ENCODE measurements around the gene ZNF185.
A peak's percentile ranks its signal among the peaks of the same experiment; 100 is the strongest.

The ZNF185 gene

DNA sequence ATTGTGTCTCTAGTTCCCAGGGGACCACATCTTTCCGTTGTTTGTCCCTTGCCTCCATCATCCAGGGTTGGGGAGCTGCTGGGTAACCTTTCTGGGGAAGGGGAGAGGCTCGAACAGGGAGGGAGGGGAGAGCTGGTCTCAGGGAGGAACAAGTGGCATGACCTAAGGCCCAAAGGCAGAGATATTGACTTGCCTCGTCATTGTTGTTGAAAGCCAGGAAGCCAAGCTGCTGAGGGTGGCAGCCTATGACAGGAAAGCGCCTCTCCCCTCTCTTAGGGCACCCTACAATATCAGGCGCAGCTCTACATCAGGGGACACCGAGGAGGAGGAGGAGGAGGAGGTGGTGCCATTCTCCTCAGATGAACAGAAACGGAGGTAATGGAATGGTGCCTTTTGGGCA lies 20.8 kb downstream of the ZNF185 start:
- DNase-seq: no peak

DNA sequence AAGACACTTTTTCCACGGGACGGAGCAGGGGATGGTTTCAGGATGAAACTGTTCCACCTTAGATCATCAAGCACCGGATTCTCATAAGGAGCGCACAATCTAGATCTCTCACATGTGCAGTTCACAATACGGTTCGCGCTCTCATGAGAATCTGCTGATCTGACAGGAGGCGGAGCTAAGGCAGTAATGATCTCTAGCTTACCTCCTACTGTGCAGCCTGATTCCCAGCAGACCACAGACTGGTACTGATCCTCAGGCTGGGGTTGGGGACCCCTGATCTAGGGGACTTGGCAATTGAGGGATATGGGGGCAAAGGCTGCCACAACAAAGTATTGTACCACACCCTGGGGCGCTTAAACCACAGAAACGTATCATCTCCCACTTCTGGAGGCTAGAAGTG lies 25.7 kb downstream of the ZNF185 start:
- no peak for DNase-seq

DNA sequence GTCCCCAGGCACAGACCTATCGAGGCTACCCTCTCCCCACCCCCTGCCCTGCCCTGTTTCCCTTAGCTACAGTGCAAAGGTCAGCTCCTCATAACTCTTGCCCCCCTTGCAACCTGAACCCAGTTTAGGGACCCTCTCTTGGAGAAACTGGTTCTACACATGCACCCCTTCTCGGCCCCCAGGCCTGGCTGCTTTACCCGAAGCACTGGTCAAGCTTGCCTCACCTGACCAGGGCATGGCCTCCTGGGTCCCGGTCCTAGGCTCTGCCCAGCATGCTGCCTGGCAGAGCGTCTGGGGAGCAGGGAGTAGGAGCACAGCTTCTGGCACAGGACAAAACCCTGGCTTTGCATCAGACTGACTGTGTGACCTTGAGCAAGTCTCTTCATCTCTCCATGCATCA lies 28.0 kb downstream of the ZNF185 start:
- no peak for DNase-seq

DNA sequence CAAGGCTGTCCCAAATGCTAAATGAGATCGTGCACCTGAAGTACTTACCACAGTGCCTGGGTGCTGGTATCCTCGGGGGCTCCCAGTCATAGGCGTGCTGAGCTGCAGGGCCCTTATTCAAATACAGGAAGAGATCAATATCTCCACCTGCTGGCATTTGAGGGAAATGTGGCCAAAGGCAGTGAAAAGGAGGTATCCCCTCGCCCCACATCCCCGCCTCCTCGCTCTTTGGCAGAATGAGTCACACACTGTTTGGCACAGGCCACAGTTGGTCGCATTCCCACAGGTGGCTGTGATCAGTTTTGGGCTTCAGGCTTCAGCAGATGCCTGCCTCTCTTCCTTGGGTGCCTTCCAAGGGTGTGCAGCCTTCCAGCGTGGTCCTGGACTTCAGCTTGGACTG lies 28.4 kb downstream of the ZNF185 start:
- peak in 1 of 2 experiments; percentile 4 for DNase-seq

DNA sequence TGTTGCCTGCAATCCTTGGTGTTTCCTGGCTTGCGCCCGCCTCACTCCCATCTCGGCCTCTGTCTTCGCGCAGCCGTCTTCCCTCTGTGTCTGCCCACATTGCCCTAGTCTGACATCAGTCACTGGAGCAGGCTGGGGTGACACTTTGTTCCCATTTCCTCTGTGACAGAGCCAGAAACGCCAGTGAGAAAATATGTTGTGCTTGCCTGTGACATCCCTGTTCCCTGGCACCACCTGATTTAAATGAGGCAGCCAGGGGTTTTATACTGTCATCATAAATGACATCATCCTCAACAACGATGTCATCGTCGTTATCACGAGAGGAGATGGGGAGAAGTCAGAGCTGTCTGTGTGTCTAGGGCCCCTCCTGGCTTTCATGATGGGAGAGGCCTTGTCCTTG lies 29.1 kb downstream of the ZNF185 start:
- DNase-seq: no peak

DNA sequence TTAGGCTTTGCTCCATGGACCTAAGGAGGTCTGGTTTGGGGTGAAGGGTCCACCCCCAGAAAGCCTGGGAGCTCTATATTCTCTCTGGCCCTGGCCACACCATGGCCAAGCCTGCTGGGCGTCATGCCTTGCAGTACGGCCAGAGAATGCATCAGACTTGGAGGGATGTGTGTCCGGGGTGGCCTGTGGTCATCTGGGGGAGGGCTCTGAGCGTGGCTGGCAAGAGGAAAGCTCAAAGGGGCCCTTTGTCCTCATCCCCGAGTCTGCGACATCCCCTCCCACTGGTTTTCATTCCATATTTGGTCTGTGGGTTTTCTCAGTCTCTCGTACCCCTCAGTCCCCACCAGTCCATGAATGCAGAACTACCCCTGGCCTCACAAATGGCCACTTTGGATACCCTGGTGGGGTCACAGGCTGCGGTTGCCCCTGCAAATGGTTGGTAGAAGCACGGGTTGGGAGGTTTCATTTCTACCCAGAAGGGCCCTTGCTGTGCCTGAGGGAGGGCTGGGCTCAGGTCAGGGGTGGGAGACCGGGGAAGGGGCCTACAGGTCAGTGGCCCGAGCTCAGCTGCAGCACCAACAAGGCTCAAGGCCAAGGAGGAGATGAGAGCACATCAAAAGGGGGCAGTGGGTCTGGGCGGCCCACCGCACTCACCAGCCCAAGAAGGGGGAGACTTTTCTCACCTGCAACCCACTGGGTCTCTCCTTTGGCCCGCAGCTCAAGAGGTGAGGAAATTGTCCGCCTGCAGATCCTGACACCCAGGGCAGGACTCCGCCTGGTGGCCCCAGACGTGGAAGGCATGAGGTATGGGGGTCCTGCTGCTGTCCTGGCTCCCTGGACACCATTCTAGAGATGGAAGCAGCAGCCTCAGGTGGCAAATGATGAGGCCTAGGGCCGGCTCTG lies 30.2 kb downstream of the ZNF185 start:
- DNase-seq: no peak

DNA sequence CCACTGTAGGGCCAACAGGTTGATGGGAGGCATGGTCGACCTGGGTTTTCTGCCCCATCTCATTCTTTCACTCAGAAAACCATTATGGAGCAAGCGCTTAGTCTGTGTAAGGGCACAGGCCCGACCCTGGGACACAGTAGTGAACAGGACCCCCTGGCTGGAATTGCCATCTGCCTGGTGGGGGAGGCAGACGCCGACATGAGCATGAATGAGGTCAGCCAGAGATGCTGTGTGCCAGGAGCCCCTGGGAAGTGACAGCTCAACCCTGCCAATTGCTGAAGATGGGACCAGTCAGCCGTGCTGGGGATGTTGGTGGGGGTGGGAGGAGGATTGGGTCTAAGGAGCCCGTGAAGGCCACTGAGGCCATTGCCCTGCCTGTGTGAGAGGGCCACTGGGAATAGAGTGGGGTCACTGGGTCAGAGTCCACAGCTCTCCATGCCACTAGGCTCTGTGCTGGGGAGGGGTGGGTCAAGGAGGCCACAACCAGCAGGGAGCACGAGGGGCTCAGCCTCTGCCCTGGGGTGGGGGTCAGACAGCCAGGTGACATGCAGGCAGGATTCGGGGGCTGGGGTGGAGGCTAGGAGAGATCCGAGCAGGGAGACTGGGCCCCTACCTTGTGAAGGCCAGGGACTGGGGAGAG lies 31.0 kb downstream of the ZNF185 start:
- DNase-seq: no peak

DNA sequence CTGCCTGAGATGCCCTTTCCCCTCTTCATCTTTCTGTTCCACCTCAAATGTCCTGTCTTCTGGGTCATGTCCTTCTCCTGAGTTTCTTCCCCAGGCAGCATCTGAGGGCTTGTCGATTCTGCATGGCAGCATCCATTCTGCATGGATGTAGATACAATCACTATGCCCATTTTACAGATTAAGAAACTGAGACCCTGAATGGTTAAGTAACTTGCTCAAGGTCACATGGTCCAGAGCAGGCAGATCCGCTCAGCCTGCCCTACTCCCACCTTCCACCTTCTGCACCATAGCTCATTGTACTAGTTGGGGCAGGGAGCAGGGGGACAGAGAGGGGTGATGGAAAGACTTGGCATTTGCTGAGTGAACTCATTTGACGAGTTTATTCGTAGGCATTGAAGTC lies 32.0 kb downstream of the ZNF185 start:
- no peak for DNase-seq

DNA sequence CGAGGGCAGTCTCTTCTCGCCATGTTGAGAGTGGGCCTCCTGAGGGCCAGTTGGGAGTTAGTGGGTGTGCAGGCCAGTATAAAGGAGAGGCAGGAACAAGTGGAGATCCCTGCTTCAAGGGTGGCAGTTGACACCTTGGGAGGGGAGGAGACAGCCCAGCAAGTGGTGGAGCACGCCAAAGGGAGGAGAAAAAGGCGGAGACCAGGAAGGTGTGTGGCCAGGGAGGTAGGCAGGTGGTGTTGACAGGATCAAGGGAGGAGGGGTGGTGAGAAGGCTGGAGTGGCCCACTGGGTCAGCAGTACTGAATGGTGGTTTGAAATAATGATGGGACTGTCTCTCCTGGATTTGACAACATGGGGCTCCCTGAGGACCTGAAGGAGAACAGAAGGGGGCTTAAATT lies 32.6 kb downstream of the ZNF185 start:
- no peak for DNase-seq

DNA sequence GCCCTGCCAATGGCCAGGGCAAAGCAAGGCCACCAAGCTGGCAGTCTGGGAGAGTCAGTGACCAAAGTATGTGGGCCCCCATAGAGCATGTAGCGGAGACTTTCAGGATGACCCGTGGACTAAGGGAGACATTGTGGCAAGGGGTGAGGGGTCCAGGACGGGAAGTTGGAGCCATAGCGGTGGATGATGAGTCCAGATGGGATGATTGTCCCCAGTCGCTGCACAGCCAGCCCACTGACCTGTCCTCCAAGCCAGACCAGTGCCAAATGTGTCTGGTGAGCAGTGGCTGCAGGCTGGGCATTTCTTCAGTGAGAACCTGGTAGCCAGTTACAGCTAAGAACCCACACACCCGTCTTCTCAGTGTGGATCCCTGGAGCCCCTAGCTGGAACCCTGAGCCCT lies 34.3 kb downstream of the ZNF185 start:
- DNase-seq: no peak

DNA sequence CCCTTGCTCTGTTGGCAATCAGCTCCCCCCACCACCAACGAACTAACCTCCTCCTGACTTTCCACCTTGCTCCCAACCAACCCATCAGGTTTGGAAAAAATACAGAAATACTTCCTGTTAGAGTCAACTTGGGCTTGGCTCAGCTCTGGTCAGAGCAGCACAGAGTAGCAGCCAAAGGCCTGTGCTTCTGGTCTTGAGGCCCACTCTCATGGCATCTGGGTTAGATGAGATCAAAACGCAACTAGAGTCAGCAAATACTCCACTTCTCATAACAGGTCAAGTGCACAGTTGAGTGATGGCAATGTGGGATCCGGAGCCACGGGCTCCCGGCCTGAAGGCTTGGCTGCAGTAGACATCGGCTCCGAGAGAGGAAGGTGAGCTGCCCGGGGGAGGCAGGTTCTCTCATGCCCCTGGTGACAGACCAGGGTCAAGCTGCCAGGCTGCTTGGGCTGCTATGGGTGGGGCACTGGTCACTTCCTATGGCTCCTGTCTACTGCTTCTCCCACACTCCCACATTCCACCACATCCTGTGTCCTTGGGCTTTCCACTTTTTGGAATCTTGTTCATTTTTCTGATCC lies 34.8 kb downstream of the ZNF185 start:
- no peak for DNase-seq

DNA sequence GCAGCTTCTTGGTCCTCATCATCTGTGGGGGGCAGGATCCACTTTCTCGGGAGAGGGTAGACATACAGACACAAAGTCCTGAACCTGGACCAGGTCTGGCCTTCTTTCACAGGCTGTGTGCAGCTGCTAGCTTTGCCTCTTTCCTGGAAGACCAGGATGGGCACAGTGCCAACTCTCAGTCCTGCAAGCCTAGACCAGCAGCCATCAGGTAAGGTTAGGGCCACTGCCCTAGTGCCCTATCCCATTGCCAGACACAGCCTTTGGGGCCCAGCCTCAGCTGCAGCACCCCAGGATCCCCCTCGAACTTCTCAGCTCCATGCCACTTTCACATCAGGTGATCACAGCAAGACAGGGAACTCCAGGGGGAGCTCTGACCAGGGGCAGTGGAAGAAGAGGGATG lies 38.4 kb downstream of the ZNF185 start:
- no peak for DNase-seq

DNA sequence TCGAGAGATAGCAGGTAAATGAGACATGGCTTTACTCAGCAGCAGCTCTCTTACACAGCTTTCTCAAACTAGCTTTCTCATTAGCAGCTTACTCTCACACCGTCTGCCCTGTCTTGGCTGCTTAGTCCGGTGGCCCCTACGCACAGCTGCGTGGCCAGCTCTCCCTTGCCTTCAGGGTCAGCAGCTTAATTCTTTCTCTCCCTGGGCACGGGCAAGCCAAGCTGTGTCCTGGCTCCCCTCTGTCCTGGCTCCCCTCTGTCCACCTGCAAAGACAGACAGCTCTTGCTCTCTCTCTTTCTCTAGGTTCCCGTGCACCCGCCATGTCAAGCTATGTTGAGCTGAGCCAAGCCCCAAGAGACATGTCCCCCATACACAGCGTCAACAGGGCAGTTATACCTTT lies 39.4 kb downstream of the ZNF185 start:
- DNase-seq: no peak

DNA sequence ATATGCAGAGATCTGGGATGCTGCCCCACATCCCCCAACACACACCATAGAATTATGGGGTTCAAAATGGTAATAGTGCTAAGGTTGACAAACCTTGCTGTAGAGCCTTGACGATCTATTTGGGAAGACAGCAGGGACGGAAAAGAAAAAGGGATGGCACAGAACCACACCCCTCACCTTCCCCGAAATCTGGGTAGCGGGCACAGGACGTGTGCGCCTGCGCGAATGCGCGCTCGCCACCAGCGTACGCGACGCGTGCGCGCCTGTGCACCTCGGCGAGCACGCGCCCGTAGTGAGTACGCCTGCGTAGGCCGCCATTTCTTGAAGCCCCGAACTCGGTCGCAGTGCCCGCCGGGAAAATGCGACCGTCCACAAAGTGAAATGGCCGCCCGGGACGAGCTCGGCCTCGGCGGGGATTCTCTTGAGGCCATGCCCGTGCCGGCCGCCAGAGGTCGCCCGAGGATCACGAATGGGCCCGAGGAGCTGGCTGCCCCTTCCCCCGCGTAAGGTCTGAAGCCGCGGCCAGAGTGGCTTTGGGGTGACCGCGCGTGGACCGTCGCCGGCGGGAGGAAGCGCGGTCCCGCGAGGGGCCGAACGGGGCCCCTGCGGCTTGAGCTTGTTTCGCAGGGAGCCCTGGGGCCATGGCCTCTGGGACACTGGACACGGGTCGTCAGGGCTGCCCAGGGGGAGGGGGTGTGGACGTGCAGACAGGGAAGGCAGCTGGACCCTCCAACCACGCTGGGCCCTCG lies 43.6 kb downstream of the ZNF185 start:
- DNase-seq: peak; percentile 92 to 95

DNA sequence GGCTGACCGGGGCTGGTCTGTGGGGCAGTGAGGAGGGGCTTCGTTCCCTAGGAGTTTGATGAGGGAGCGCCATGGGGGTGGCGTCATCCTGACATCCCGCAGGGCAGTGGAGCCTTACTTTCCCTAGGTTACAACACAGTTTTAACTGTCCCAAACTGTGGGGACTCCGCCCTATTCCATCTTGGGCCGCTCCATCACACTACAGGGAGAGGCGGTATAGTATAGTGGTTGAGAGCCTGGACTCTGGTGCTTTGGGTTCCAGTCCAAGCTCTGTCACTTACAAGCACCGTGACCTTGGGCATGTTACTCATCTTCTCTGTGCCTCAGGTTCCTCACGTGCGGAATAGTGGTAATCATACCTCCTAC lies 44.2 kb downstream of the ZNF185 start:
- no peak for DNase-seq

DNA sequence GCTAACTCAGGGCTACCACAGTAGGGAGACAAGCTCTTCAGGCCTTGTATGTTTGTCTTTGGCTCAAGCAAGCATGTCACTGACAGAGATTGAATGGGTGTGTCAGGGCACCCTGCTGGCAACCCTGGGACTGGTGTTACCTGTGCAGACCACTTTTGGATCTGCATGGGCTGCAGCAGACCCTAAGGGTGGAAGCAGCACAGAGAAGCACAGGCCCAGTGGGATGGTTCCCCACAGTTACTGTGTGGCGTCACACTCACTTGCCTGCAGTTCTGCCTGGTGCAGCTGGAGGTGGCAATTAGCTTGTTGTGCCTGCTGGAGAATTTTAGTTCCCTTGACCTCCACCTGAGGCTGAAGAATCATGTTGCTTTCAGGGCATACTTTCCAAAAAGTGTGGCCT lies 46.0 kb downstream of the ZNF185 start:
- DNase-seq: no peak

DNA sequence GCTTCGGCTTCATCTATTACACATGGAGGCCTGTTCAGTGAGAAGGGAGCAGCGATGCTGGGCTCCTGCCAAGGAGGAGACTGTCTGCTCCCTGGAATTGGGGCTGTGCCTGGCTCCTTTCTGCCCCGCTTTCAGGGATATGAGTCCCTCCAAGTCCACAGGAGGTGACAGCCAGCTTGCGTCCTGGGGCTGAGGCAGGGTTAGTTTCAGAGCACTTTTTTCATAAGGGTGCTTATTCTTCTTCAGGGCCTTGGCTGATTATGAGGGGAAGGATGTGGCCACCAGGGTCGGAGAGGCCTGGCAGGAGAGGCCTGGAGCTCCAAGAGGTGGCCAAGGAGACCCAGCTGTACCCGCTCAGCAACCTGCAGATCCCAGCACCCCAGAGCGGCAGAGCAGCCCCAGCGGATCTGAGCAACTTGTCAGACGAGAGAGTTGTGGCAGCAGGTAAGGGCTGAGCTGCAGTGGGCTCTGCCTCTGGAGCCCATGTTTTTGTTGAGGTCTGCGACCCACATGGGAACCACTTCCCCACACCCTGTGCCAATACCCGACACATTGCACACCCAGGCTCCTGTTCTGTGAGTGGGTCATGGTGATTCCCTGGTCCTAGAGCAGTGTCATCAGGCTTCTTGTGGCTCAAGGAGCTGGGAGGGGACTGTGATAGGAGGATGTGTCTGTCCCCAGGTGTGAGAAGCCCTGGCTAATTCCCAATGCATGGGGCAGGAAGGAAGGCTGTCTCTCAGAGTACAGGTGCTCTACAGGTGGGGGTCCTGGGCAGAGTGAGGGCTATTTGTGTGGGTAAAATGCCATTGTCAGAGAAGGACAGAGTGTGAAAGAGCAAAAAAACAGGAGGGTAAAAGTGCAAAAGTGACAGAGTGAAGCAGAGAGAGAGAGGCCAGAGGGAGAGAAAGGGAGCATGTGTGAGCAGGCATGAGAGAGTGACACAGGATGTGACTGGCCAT lies 47.4 kb downstream of the ZNF185 start:
- no peak for DNase-seq

DNA sequence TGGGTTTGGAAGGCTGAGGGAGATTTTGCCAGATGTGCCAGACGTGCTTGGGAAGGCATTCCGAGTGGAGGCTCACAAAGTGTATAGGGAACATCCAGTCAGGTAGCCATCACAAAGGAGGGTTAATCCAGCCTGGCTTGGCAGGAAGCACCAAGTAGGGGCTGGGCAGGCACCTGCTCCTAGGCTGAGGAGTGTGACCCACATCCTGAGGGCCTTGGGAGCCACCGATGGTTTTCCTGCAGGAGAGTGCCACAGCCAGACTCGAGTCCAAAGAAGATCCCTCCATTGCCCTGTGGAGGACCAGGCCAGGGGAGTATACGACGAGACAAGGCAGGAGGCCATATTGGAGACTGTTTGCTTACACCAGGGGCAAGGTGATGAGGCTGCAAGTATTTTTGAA lies 48.8 kb downstream of the ZNF185 start:
- no peak for DNase-seq

Measured in NCI-H1930 (cell line).